Subcutaneous adipose tissue (tissue), 4 donors: Measurements from ENCODE around the gene COBLL1. TPM values are rescaled to one million over a fixed set of nuclear protein-coding genes. Genes with fewer than 3 reads are reported as not detected.

Experiments used
- total RNA-seq, 4 donors: library from RNA; depleted of rRNA; stranded (reverse); fragments of >200 nt; gene quantifications; one replicate each; pipeline ENCODE4 v1.1.0, GENCODE V29; 2016
- TF ChIP-seq, protein P1 (sequence below): fragments of 450-650 bp; IDR thresholded peaks from one replicate; pipeline ENCODE4 v1.5.1; 2016; ENCODE audit warnings: low read depth, mild to moderate bottlenecking, control low read depth, antibody characterized with exemption, moderate library complexity

Gene COBLL1
- total RNA-seq, 4 donors from 2014 or later: 38.4 to 123 (median 91.5) TPM

- TF ChIP-seq, protein P1, sequence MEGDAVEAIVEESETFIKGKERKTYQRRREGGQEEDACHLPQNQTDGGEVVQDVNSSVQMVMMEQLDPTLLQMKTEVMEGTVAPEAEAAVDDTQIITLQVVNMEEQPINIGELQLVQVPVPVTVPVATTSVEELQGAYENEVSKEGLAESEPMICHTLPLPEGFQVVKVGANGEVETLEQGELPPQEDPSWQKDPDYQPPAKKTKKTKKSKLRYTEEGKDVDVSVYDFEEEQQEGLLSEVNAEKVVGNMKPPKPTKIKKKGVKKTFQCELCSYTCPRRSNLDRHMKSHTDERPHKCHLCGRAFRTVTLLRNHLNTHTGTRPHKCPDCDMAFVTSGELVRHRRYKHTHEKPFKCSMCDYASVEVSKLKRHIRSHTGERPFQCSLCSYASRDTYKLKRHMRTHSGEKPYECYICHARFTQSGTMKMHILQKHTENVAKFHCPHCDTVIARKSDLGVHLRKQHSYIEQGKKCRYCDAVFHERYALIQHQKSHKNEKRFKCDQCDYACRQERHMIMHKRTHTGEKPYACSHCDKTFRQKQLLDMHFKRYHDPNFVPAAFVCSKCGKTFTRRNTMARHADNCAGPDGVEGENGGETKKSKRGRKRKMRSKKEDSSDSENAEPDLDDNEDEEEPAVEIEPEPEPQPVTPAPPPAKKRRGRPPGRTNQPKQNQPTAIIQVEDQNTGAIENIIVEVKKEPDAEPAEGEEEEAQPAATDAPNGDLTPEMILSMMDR: no peak
Measured at GRCh38 chr2:164839914-164840457, 1.6 kb downstream of the COBLL1 start.

- TF ChIP-seq, protein P1: no peak
Measured at GRCh38 chr2:164837807-164838206, 3.8 kb downstream of the COBLL1 start.

DNA sequence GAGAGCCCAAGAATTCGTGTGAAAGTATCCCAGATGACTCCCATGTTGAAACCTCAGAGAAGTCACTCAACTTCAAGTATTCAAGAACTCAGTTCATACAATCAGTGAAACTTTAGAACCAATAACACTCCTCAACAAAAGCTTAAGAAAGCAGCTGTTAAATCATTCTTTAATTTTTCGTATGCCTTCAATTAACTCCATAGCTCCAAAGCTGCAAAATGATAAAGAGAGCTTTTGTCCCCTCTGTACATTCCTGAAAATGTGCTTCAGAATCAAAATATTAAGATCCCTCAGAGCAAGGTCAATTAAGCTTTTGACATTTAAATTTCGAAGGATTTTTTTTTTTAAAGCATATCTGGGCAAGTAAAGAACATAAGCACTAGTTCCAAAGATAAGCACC lies 4.7 kb downstream of the COBLL1 start:
- TF ChIP-seq, protein P1: no peak

- TF ChIP-seq, protein P1: no peak
Measured at GRCh38 chr2:164835302-164835701, 6.3 kb downstream of the COBLL1 start.

- TF ChIP-seq, protein P1: no peak
Measured at GRCh38 chr2:164831887-164832286, 9.7 kb downstream of the COBLL1 start.

DNA sequence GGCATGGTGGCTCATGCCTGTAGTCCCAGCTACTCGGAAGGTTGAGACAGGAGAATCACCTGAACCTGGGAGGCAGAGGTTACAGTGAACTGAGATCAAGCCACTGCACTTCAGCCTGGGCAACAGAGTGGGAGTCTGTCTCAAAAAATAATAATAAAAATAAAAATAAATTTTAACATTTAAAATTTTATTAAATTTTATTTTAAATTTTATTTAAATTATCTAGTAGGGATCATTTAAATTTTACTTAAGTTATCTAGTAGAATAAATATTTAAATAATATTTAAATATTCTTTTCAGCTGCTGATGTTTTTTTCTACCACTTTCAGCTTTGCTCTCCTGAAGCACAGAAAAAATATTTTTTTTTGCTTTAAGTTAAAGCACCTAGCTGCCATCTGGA lies 10.4 kb downstream of the COBLL1 start:
- TF ChIP-seq, protein P1: no peak

- TF ChIP-seq, protein P1: no peak
Measured at GRCh38 chr2:164826293-164827243, 15.1 kb downstream of the COBLL1 start.
